DOHH2 (cell line): ENCODE results near the gene FOXN3.

Source experiments
- H3F3A ChIP-seq: fragments of 200-600 bp; sonication (generic), shearing (Covaris generic); 2 replicates; pipeline ENCODE4 v1.6.0; 2016; ENCODE audit warnings: antibody characterized with exemption, mild to moderate bottlenecking; ENCODE audit not compliant: control insufficient read depth, insufficient read depth
- H3K27ac ChIP-seq: fragments of 200-600 bp; sonication (generic); 2 replicates; pipeline ENCODE4 v1.5.1; 2014; ENCODE audit warnings: low read depth, mild to moderate bottlenecking, low read length, moderate library complexity
- H3K27me3 ChIP-seq: fragments of 200-600 bp; sonication (generic); 2 replicates; pipeline ENCODE4 v1.6.1; 2014; ENCODE audit warnings: mild to moderate bottlenecking, low read length, mixed read lengths; ENCODE audit not compliant: control insufficient read depth
- H3K36me3 ChIP-seq: fragments of 200-600 bp; sonication (generic); 2 replicates; pipeline ENCODE4 v1.6.1; 2014; ENCODE audit warnings: mild to moderate bottlenecking, low read length, moderate library complexity, mixed read lengths; ENCODE audit not compliant: control insufficient read depth
- H3K4me1 ChIP-seq: fragments of 200-600 bp; sonication (generic); 2 replicates; pipeline ENCODE4 v1.6.1; 2014; ENCODE audit warnings: mild to moderate bottlenecking, low read length, mixed read lengths; ENCODE audit not compliant: control insufficient read depth
- H3K4me2 ChIP-seq: fragments of 200-600 bp; sonication (generic); 2 replicates; pipeline ENCODE4 v1.6.0; 2014; ENCODE audit warnings: mild to moderate bottlenecking, low read length, moderate library complexity
- H3K4me3 ChIP-seq: fragments of 200-600 bp; sonication (generic); 2 replicates; pipeline ENCODE4 v1.5.1; 2014; ENCODE audit warnings: mild to moderate bottlenecking, low read length, mixed read lengths
- H3K79me2 ChIP-seq: fragments of 200-600 bp; sonication (generic); 2 replicates; pipeline ENCODE4 v1.6.1; 2014; ENCODE audit warnings: mild to moderate bottlenecking, low read length, mixed read lengths; ENCODE audit not compliant: control insufficient read depth
- H3K9me2 ChIP-seq: fragments of 200-600 bp; sonication (generic); replicated peaks from 2 replicates; pipeline ENCODE4 v1.6.1; 2014; ENCODE audit warnings: mild to moderate bottlenecking, low read length, mixed read lengths; ENCODE audit not compliant: control insufficient read depth
- H3K9me3 ChIP-seq: fragments of 200-600 bp; sonication (generic); 2 replicates; pipeline ENCODE4 v1.6.1; 2014; ENCODE audit warnings: antibody characterized with exemption, low read length, mixed read lengths; ENCODE audit not compliant: control insufficient read depth, insufficient read depth
- H4K20me1 ChIP-seq: fragments of 200-600 bp; sonication (generic); 2 replicates; pipeline ENCODE4 v1.6.0; 2014; ENCODE audit warnings: low read depth, mild to moderate bottlenecking, antibody characterized with exemption, low read length, moderate library complexity; ENCODE audit not compliant: control insufficient read depth, insufficient read depth
- EZH2phosphoT487 ChIP-seq: fragments of 200-600 bp; sonication (generic); IDR thresholded peaks from 2 replicates; pipeline ENCODE4 v1.6.1; 2017; ENCODE audit warnings: borderline replicate concordance, mild to moderate bottlenecking, antibody characterized with exemption, low read length, moderate library complexity, mixed read lengths
- TF ChIP-seq, protein P1 (sequence below): fragments of 200-600 bp; sonication (generic); IDR thresholded peaks from one replicate; pipeline ENCODE4 v1.5.1; 2014; ENCODE audit warnings: antibody characterized with exemption, mild to moderate bottlenecking, low read depth, low read length; ENCODE audit not compliant: poor library complexity, severe bottlenecking

Gene FOXN3

DNA sequence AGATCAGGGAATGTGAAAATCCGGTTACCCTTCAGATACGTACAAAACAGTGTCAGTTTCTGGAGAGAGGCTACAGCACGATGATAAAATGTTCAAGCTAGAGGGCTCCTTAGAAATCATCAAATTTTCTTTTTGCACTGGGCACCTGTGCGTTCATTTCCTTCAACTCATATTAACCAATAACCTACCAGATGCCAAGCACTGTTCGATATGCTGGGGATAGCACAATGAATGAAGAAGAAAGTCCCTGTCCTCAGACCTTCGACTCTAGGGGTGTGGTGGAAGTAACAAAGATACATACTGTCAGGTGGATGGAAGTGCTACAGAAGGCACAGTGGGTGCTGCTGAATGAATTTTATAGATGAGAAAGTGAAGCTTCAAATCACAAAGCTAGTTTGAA is 172.3 kb downstream of the FOXN3 start:
- H3K27ac ChIP-seq: 0 out of 2 replicates have a peak overlapping the region, but pooled peaks have one; percentile 2
- no peak for TF ChIP-seq EZH2phosphoT487
- TF ChIP-seq, protein P1, sequence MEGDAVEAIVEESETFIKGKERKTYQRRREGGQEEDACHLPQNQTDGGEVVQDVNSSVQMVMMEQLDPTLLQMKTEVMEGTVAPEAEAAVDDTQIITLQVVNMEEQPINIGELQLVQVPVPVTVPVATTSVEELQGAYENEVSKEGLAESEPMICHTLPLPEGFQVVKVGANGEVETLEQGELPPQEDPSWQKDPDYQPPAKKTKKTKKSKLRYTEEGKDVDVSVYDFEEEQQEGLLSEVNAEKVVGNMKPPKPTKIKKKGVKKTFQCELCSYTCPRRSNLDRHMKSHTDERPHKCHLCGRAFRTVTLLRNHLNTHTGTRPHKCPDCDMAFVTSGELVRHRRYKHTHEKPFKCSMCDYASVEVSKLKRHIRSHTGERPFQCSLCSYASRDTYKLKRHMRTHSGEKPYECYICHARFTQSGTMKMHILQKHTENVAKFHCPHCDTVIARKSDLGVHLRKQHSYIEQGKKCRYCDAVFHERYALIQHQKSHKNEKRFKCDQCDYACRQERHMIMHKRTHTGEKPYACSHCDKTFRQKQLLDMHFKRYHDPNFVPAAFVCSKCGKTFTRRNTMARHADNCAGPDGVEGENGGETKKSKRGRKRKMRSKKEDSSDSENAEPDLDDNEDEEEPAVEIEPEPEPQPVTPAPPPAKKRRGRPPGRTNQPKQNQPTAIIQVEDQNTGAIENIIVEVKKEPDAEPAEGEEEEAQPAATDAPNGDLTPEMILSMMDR: no peak
- H3F3A ChIP-seq: no peaks in the 10 kb centered on the region
- no peaks in the 10 kb centered on the region for H3K27me3 ChIP-seq
- H3K4me1 ChIP-seq: peaks cover 40% of the 10 kb centered on the region
- H3K4me2 ChIP-seq: peak overlapping the region; percentile 42
- peaks cover 3% of the 10 kb centered on the region; the same call in 1 of the 2 replicates for H3K79me2 ChIP-seq
- H3K9me2 ChIP-seq: no peaks in the 10 kb centered on the region
- peak overlapping the region; percentile 17 for H3K4me3 ChIP-seq
- H4K20me1 ChIP-seq: no peaks in the 10 kb centered on the region
- no peaks in the 10 kb centered on the region for H3K36me3 ChIP-seq
- no peaks in the 10 kb centered on the region for H3K9me3 ChIP-seq

DNA sequence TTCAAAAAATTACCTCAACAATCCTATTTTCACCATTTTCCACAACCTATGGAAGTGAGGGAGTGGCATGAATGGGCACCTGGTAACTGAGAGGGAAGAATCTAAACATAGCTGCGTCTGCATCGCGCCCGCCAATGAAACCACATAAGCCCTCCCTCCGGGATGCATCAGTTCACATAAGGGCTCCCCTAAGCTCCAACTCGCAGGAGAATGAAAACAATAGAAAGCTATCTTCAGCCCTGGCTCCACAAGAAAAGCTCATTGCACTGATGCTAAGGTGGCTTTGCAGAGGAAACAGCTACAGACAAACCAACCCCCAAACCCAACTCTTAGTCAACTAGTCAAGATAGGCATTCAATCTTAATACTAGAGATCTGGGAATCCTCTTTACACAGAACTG is 173.3 kb downstream of the FOXN3 start:
- Histone ChIP-seq H3F3A (no peaks in the 10 kb centered on the region), H3K4me2 (peak overlapping the region; percentile 57), H3K4me1 (peaks cover 40% of the 10 kb centered on the region), H4K20me1 (no peaks in the 10 kb centered on the region), H3K4me3 (0 out of 2 replicates have a peak overlapping the region, but pooled peaks have one; percentile 2), H3K9me3 (no peaks in the 10 kb centered on the region), H3K36me3 (no peaks in the 10 kb centered on the region), H3K27ac (no peak overlapping the region), H3K27me3 (no peaks in the 10 kb centered on the region), H3K9me2 (no peaks in the 10 kb centered on the region), H3K79me2 (peaks cover 3% of the 10 kb centered on the region; the same call in 1 of the 2 replicates)
- TF ChIP-seq, protein P1: no peak
- no peak for TF ChIP-seq EZH2phosphoT487

DNA sequence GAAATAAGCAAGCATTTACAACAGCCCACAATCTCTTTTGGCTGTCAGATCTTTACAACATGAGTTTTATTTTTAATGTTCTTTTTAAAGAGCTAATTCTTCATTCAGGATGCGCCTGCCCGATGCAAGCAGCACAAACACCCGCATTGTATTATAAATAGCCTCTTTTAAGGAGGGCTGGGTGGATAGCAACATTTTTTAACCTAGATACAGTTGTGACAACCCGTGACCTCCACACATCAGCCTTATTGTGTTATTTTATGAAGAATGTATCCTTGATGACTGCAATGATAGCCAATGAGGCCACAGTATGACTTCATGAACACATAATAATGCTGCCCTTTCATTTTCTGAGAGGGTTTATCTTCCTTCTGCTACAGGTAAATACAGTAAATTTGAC is 173.7 kb downstream of the FOXN3 start:
- Histone ChIP-seq H3K4me2 (peak overlapping the region; percentile 57), H3K27me3 (no peaks in the 10 kb centered on the region), H3K9me3 (no peaks in the 10 kb centered on the region), H3K79me2 (peaks cover 3% of the 10 kb centered on the region; the same call in 1 of the 2 replicates), H3K36me3 (no peaks in the 10 kb centered on the region), H4K20me1 (no peaks in the 10 kb centered on the region), H3K27ac (no peak overlapping the region), H3F3A (no peaks in the 10 kb centered on the region), H3K4me1 (peaks cover 37% of the 10 kb centered on the region), H3K4me3 (peak overlapping the region; percentile 2; the same call in 1 of the 2 replicates), H3K9me2 (no peaks in the 10 kb centered on the region)
- TF ChIP-seq, protein P1: no peak
- no peak for TF ChIP-seq EZH2phosphoT487
